ENCODE measurements around the gene CARS1.

CARS1 gene

DNA sequence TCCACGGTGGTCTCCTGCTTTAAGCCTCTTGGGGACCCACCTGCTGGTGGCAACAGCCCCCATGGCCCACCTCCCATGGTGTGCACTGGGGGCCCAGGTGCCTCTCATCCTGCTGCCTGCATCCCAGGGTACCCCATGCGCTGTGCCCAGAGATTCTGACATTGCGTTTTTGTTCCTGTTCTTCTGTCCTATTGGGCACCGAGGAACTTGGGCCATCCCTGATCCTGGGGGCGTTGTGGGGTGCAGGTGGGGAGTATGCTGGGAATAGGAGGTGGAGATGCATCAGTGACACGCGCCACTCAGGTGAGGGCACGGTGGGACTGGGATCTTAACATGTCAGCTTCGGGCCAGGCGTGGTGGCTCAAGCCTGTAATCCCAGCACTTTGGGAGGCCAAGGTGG is 52.7 kb downstream of the CARS1 start:
- Histone ChIP-seq H3K27ac (ENCODE audit: low read depth, low read length) (no peak overlapping the region), H2AFZ (ENCODE audit: low read depth, low read length, severe bottlenecking) (no peak overlapping the region), H3K36me3 (ENCODE audit: low read length) (no peaks in the 10 kb centered on the region), H3K79me2 (ENCODE audit: insufficient read depth, low read length) (no peaks in the 10 kb centered on the region), H3F3A (ENCODE audit: insufficient read depth) (no peaks in the 10 kb centered on the region), H3K9me2 (replicated peaks; ENCODE audit: insufficient read depth, low read length) (no peaks in the 10 kb centered on the region), H4K20me1 (ENCODE audit: low read depth, low read length) (no peaks in the 10 kb centered on the region), H3K4me3 (ENCODE audit: insufficient read depth, low read length, poor library complexity, severe bottlenecking) (no peak overlapping the region), H3K9ac (ENCODE audit: low read length) (no peak overlapping the region), H3K9me3 (ENCODE audit: insufficient read depth, low read length) (no peaks in the 10 kb centered on the region), H3K4me2 (ENCODE audit: low read depth, low read length, poor library complexity, severe bottlenecking) (no peak overlapping the region), H3K27me3 (ENCODE audit: low read length) (no peaks in the 10 kb centered on the region)
- TF ChIP-seq EZH2phosphoT487 (conservative IDR thresholded peaks at IDR 0.05; ENCODE audit: low read length), result no peak
- TF ChIP-seq, protein P1, sequence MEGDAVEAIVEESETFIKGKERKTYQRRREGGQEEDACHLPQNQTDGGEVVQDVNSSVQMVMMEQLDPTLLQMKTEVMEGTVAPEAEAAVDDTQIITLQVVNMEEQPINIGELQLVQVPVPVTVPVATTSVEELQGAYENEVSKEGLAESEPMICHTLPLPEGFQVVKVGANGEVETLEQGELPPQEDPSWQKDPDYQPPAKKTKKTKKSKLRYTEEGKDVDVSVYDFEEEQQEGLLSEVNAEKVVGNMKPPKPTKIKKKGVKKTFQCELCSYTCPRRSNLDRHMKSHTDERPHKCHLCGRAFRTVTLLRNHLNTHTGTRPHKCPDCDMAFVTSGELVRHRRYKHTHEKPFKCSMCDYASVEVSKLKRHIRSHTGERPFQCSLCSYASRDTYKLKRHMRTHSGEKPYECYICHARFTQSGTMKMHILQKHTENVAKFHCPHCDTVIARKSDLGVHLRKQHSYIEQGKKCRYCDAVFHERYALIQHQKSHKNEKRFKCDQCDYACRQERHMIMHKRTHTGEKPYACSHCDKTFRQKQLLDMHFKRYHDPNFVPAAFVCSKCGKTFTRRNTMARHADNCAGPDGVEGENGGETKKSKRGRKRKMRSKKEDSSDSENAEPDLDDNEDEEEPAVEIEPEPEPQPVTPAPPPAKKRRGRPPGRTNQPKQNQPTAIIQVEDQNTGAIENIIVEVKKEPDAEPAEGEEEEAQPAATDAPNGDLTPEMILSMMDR (IDR thresholded peaks at IDR 0.05; ENCODE audit: insufficient read depth, low read length, poor library complexity, severe bottlenecking), result no peak

DNA sequence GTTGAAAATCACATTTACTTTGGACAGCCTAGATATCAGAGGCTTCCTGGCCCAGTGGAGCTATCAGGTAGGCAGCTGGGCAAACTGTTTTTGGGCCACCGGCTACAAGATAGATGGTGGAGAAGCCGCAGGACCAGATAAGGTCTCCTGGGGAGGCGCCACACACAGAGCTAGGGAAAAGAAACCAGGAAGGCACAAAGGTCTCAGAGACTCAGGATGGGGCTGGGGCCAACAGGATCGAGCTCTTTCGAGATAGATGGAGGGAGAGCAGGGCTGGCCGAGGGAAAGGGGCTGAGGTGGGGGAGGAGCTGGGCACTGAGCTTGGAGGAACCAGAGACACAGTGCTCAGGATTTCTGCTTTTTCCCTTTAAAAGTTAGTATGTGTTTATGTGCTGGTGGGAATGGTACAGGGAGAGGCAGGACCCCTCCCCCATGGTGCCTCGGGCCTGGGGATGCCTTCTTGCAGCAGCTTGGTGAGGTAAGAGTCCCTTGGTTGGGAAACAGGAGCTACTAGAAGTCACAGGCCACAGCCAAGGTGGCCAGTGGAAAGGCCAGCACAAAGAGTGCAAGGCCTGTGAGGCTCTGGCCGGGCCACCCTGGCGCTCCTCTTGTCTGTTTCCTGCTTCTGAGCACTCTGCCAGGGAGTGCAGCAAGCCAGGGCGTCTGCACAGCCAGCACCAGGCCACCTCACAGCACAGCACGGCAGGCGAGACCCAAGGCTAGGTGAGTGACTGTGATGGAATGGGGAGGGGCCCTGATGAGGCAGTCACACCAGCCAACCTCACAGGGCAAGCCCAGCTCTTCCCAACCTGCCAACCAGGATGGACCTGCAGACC is 53.6 kb downstream of the CARS1 start:
- Histone ChIP-seq H3F3A (ENCODE audit: insufficient read depth) (no peaks in the 10 kb centered on the region), H3K9me2 (replicated peaks; ENCODE audit: insufficient read depth, low read length) (no peaks in the 10 kb centered on the region), H3K4me3 (ENCODE audit: insufficient read depth, low read length, poor library complexity, severe bottlenecking) (no peak overlapping the region), H3K79me2 (ENCODE audit: insufficient read depth, low read length) (no peaks in the 10 kb centered on the region), H3K9me3 (ENCODE audit: insufficient read depth, low read length) (no peaks in the 10 kb centered on the region), H3K4me2 (ENCODE audit: low read depth, low read length, poor library complexity, severe bottlenecking) (no peak overlapping the region), H2AFZ (ENCODE audit: low read depth, low read length, severe bottlenecking) (no peak overlapping the region), H3K27me3 (ENCODE audit: low read length) (no peaks in the 10 kb centered on the region), H3K27ac (ENCODE audit: low read depth, low read length) (no peak overlapping the region), H3K36me3 (ENCODE audit: low read length) (no peaks in the 10 kb centered on the region), H3K9ac (ENCODE audit: low read length) (no peak overlapping the region), H4K20me1 (ENCODE audit: low read depth, low read length) (no peaks in the 10 kb centered on the region)
- TF ChIP-seq, protein P1 (IDR thresholded peaks at IDR 0.05; ENCODE audit: insufficient read depth, low read length, poor library complexity, severe bottlenecking), result no peak
- TF ChIP-seq EZH2phosphoT487 (conservative IDR thresholded peaks at IDR 0.05; ENCODE audit: low read length), result no peak

DNA sequence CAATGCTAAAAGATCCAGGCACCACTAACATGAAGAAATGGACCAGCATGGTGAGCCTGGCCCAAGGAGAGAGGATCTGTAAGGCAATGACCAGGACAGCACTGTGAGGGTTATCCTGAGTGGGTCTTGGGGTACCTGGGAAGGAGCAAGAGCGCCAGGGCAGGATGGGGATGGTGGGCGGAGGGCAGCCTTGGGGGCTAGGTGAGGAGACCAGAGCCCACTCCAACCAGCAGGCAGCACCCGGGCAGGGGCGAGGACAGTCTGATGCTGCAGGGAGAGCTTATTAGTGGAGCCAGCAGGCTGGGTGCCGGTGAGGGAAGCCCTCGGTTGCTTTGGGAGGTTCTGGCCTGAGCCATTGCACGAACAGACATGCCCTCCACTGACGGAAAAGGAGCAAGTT is 54.4 kb downstream of the CARS1 start:
- Histone ChIP-seq H3K9ac (ENCODE audit: low read length) (no peak overlapping the region), H3K36me3 (ENCODE audit: low read length) (no peaks in the 10 kb centered on the region)
- no peak for TF ChIP-seq EZH2phosphoT487 (conservative IDR thresholded peaks at IDR 0.05; ENCODE audit: low read length)
- TF ChIP-seq, protein P1 (IDR thresholded peaks at IDR 0.05; ENCODE audit: insufficient read depth, low read length, poor library complexity, severe bottlenecking), result no peak

More for the DNA sequence above, 54.4 kb downstream of the CARS1 start:
- no peaks in the 10 kb centered on the region for H3K79me2 ChIP-seq (ENCODE audit: insufficient read depth, low read length)
- H3K27ac ChIP-seq (ENCODE audit: low read depth, low read length), result no peak overlapping the region
- H3F3A ChIP-seq (ENCODE audit: insufficient read depth), result no peaks in the 10 kb centered on the region
- no peak overlapping the region for H3K4me3 ChIP-seq (ENCODE audit: insufficient read depth, low read length, poor library complexity, severe bottlenecking)
- no peaks in the 10 kb centered on the region for H4K20me1 ChIP-seq (ENCODE audit: low read depth, low read length)
- no peaks in the 10 kb centered on the region for H3K9me3 ChIP-seq (ENCODE audit: insufficient read depth, low read length)
- H3K4me2 ChIP-seq (ENCODE audit: low read depth, low read length, poor library complexity, severe bottlenecking), result no peak overlapping the region
- H3K27me3 ChIP-seq (ENCODE audit: low read length), result no peaks in the 10 kb centered on the region
- no peaks in the 10 kb centered on the region for H3K9me2 ChIP-seq (replicated peaks; ENCODE audit: insufficient read depth, low read length)
- no peak overlapping the region for H2AFZ ChIP-seq (ENCODE audit: low read depth, low read length, severe bottlenecking)
